ENCODE data around the gene MZT2B.
"Not testable (repeated sequence)": the region's sequence is repeated elsewhere in the genome, so short reads cannot be mapped to it uniquely, and the experiment has no call there.

GRCh38 chr2:130219147-130219546 lies 37.1 kb downstream of the MZT2B start:
- TF ChIP-seq POLR2A, CTCF (IDR thresholded peaks at IDR 0.05): not testable (repeated sequence)

Data from adrenal gland (tissue), 5 donors.